RCC 7860 (cell line): Measurements from ENCODE around the gene ADAMTS14.
A peak's percentile ranks its signal among the peaks of the same experiment; 100 is the strongest.

Source experiments
- DNase-seq: peaks from one replicate; pipeline ENCODE4 v3.0.0-alpha.2; 2015; ENCODE audit warnings: low spot score
- FAIRE-seq: peaks from 2 replicates; lab custom pipeline; 2012; peaks lifted over from hg19 to GRCh38; lab: Jason Lieb, UNC

Gene ADAMTS14

DNA sequence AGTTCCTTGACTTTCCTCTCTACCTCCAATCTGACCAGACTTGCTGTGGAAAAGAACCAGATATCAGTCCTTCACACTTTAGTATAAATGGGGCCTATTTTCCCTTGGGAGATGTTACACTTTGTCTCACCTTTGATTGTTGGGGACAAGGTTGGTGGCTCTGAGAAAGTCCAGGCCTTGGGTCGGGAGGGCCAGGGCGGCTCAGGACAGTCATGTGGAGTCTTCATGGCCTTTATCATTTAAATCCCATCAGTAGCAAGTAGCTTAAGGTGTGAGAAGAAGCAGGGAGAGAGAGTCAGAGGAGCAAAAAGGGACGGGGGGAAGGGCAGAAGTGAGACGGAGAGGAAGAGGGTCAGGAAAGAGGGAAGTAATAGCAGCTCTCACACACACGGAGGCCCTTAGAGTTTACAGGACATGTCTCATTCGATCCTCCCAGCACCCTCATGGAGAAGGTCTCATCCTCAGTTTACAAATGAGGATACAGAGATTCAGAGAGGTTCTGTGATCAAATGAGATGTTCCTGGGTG lies 72.4 kb downstream of the ADAMTS14 start:
- no peak for DNase-seq
- no peak for FAIRE-seq

DNA sequence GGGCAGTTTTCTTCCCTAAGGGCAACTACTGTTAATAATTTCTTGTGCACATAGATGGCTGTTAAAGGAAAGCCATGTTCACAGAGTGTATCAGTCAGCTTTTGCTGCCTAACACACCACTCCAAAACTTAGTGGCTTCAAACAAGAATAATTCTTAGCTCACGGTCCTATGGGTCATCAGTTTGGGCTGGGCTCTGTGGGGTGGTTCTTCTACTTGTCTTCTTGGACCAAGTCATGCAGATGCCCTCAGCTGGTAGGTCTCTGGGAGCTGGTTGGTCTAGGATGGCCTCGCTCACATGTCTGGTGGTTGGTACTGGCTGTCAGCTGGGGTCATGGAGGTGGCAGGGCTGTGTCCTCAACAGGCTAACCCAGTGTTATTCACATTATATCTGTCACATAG lies 73.2 kb downstream of the ADAMTS14 start:
- FAIRE-seq (no peak), DNase-seq (no peak)

DNA sequence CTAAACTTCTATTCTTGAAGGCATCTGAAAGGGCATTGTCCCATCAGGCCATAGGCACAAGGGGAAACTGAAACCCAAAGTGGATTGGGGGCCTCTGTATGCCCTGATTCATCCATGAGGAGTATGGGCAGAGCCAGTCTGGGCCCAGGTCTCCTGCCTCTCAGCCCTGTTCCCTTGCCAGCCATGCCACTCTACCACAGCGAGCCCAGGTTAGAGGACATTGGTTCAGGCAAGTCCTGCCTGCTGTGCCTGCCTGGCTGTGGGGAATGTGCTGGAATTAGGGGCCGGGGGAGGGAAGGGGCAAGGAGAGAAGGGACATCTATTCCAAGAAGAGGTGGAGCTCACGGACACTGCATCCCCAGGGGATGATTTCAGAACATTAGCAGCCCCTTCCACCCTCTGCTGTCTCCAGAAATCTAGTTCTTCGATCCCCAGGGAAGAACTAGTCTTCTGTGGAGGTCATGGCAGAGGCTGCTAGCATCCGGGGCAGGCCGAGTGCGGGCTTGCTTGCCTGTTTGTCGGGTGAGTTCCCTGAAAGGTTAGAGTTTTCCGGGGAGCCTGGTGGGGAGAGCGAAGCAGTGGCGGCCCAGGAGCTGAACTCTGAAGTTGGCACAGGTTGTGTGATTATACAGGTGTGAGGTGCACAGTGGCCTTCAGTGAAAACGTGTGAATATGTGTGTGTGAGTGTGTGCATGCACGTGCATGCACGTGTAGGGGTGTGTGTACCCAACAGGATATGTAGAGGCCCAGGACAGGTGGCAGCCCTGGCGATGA lies 75.1 kb downstream of the ADAMTS14 start:
- FAIRE-seq (no peak), DNase-seq (no peak)

DNA sequence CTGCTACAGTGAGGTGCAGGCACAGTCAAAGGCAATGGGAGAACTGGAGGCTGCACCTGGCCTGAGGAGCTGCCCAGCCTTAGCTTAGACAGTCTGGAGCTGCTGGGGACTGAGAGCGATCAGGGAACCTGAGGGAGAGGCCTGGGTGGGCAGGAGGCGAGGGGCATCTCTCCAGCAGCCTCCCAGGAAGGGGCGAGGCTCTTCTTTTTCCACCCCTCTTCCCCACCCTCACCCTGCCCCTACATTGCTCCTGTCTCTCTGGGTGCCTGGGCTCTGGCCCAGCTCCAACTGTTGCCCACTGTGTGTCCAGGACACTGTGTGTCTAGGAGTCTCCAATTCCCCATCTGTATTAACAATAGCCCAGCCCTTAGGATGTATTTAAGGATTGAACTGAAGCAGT lies 76.0 kb downstream of the ADAMTS14 start:
- DNase-seq (no peak), FAIRE-seq (no peak)

DNA sequence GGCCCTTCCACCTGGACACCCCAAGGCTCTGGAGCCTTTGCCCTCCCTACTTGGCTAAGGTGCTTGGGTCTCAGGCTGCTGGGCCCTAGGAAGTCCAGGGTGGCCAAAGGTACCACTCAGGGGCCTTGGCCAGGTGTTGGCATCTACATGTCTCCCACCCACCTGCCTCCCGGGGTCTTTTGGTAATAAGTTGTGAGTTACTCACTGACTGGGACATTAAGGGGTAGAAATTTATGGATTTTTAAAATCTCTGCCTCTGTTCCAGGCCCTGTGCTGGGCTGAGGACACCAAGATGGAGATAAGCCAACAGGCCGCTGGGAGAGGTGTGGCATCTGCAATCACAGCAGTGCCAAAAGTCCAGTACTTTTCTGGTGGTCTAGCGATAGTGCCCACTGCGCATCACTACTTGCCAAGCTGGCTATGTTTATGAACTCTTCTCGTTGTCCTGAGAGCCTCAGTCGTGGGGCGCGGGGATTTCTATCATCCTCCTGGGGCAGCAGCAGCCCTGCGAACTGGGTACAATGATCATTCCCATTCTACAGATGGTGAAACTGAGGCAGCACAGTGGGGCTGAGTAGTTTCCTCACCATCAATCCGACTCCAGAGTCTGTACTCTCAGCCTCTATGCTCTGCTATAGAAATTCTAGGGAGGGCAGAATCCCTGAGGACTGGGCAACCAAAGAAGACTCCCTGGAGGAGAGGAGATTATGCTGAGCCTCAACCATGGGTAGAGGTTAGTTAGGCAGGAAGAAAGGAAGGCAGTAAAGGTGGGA lies 76.7 kb downstream of the ADAMTS14 start:
- DNase-seq (no peak), FAIRE-seq (no peak)

DNA sequence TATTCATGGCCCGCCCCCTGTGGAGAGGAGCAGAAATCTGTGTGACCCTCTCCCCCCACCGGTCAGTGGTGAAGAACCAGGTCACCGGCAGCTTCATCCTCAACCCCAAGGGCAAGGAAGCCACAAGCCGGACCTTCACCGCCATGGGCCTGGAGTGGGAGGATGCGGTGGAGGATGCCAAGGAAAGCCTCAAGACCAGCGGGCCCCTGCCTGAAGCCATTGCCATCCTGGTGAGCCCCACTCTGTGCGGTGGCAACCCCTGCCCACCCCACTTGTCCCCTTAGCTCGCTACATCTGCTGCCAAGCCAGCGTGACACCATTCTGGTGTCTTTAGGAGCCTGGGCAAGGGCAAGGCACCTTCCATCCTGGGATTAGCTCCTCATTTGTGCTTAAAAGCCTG lies 77.5 kb downstream of the ADAMTS14 start:
- DNase-seq = no peak
- FAIRE-seq = no peak

DNA sequence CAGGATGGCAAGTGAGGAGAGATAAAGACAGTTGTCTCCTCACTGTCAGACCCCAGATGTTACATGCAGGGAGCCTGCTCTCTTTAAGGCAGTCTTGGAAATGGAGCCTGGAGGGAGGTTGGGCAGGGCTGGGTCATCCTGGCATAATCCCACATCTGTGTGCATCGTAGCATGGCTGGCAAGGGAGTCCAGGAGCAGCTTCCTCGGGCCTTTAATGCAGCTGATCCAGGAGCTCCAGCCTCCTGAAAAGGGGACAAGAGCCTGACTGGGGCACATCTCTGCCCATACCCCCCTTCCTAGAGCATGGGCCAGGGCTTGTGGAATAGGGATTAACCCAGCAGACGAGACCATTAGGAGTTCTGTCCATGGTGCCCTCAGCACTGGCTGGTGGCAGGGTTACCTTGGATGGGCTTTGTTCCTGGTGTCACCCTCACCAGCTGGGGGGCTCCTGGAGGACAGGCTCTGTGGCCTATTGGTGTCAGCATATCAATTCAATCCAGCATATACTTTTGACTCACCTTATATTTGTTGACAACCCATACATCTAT lies 77.9 kb downstream of the ADAMTS14 start:
- FAIRE-seq (no peak), DNase-seq (no peak)

DNA sequence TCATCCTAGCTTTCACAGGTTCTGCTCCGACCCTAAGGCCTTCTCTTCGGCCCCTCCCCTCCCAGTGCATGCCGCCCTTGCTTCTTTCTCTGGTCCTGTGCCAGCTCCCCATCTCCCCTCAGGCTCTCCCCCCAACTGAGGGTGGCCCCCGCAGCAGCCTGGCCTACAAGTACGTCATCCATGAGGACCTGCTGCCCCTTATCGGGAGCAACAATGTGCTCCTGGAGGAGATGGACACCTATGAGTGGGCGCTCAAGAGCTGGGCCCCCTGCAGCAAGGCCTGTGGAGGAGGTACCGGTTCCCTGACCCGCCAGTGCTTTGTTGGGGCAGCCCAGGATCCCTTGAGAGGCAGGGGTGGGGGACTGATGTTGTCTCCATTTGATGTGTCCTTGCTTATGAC lies 79.0 kb downstream of the ADAMTS14 start:
- FAIRE-seq (no peak), DNase-seq (no peak)

DNA sequence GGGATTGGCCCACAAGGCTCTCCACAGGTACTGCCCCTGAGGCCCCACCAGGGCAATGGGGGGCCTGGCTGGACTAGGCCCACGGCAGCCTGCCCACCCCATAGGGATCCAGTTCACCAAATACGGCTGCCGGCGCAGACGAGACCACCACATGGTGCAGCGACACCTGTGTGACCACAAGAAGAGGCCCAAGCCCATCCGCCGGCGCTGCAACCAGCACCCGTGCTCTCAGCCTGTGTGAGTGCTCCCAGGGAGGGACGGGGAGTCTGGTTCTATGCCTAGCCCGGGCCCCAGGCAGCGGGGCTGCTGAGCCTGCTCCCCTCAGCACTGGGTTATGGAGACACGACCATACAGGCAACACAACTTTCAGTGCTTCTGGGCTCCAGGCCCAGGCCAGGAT lies 79.7 kb downstream of the ADAMTS14 start:
- DNase-seq (no peak), FAIRE-seq (no peak)

DNA sequence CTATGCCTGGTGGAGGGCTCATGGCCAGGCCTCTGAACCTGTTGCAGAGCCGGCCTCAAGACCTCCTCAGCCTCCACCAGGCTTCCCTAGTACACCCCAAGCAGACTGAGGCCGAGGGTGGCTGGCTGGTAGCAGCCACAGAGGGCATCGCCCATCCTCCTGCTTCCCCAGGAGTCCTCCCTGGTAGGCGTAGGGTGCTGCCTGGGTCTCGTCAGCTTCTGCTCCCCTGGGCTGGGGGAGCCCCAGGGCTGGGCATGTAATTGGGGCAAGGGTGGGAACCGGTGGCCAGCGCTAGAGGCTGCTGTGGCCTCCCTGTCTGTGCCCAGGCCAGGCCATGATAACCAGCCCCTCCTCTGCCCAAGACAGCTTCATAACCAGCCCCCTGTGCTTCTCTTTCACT lies 80.3 kb downstream of the ADAMTS14 start:
- no peak for DNase-seq
- no peak for FAIRE-seq

DNA sequence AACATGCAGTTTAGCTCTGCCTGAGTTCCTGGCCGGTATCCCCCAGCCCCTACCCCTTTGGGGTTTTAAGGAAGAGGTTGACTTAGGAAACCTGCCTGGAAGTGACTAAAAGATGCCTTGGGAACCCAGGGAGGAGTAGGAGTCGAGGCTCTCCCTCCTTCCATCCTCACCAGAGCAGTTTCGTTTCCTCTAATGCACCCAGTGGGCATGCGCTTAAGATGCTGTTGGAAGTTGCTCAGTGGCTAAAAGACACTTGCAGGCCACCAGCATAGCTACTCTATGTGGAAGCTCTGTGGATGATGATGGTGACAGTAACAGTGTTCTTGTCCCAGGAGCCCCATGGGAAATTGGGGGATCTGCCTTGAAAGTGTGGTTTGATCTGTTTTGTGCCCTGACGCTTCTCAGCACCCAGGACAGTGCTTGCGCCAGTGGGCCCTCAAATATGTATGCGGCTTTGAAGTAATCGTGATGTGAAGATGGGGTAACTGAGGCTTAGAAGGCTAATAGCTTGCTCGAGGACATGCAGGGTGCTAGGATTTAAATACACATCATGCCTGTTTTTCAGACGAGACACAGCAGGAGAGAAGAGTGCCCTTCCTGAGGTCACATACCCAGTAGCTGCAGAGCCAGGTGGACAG lies 80.8 kb downstream of the ADAMTS14 start:
- FAIRE-seq (no peak), DNase-seq (no peak)

DNA sequence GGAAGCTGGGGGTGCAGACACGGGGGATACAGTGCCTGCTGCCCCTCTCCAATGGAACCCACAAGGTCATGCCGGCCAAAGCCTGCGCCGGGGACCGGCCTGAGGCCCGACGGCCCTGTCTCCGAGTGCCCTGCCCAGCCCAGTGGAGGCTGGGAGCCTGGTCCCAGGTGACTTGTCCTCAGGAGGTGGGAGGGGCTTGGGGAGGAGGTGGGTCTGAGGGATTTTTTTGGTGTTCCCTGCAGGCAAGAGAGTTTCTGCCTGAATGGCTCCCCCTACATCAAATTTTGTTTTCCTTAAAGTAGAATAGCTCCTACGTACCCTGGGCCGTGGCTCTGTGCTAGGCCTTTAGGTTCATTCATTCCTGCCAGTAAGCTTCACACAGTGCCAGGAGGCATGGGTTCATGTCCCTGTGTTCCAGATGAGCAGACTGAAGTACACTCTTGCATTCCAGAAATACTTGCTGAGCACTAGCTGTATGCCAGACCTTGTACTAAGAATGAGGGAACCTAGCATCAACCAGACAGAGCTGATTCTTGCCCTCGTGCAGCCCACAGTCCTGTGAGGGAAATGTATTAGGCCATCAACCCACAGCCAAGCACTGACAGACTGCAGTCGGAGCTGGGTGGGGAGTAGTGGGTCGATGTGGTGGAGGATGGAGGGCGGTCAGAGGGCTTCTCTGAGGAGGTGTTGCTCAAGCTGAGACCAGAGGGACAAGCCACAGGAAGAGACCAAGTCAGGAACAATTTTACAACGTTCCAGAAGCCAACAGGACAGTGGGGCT lies 81.7 kb downstream of the ADAMTS14 start:
- DNase-seq (no peak), FAIRE-seq (no peak)

DNA sequence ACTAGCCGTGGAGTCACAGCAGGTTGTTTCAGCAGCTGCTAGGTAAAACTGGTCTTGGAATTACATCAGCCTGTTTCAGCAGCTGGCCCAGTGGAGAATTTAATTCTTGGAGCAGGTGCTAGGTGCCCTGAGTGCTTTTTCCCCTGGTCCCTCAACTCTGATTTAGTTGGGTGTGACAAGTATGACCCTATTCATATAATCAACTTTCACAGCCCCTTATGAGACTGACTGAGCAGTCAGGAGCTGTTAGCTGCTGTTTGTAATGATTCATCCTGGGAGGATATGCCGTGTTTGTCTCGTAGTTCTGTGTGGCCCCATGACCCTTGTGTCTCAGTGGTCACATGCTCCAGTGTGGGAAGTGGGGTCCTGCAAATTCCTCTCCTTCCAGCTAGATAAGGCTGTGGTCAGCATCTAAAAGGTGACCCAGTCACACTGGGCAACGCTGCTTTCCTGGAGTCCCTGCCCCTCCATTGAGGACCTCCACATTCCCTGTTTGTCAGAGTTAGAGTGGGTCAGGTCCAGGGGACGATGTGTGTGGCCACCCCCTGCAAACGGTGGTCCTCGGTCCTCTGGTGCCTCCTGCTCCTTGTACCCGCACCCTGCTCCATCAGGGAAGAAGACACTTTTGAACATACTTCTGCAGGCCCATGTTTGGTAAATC lies 84.5 kb downstream of the ADAMTS14 start:
- FAIRE-seq (no peak), DNase-seq (no peak)

DNA sequence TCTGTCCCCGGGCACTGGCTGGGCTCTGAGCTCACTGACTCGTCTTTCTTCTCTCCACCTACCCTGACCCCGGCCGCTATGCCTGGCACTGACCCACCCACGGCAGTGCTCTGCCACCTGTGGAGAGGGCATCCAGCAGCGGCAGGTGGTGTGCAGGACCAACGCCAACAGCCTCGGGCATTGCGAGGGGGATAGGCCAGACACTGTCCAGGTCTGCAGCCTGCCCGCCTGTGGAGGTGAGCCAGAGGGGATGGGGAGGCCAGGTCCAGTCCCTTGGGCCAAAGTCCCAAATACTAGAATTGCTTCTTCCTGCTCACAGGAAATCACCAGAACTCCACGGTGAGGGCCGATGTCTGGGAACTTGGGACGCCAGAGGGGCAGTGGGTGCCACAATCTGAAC lies 85.5 kb downstream of the ADAMTS14 start:
- DNase-seq (no peak), FAIRE-seq (no peak)

DNA sequence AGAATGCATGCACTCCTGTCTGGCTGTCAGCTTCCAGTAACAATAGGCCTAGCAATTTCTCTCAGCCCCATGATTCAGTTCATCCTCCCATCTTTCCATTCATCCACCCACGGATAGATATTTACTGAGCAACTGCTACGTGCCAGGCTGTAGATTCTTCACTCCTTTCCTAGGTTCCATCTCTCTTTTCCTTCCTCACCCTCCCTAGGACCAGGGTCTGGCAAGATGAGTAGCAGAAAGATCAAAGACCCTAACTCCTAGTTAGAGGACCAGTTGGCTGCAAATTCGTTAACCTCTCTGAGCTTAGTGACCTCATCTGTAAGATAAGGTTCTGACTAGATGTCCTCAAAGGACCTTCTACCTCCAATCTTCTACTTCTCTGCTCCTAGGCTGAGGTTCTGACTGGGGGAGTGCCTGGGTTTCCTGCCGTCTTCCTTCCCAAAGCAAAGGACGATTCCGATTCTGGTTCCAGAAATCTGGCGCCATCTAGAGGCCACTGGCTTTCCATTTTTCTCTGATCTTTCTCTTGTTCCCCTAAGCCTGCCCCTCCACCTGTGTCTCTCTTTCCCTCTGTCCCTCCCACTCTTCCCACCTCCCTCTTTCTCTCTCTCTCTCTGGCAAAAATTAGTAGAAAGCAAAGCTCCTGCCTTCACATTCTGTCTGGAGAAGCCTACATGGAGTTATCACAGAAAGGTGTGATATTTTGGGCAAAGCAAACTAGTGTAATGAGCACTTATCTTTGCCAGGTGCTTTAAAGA lies 86.6 kb downstream of the ADAMTS14 start:
- FAIRE-seq (no peak), DNase-seq (peak; percentile 48)

DNA sequence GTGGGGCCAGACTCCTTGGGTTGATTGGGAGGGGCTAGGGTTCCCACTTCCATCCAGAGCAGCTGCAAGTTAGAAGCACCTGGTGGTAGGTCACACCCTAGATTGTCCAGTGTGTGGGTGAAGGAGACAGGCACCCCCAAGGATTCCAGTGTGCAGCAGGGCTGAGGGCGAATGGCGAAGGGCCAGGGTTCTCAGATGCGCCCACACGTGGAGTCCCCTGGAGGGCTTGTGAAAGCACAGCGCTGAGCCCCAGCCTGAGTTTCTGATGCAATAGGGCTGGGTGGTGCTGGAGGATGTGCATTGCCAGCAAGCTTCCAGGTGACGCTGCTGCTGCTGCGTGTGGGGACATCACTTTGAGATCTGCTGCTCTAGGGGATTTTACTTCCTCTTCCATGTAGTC lies 87.5 kb downstream of the ADAMTS14 start:
- DNase-seq (no peak), FAIRE-seq (no peak)

DNA sequence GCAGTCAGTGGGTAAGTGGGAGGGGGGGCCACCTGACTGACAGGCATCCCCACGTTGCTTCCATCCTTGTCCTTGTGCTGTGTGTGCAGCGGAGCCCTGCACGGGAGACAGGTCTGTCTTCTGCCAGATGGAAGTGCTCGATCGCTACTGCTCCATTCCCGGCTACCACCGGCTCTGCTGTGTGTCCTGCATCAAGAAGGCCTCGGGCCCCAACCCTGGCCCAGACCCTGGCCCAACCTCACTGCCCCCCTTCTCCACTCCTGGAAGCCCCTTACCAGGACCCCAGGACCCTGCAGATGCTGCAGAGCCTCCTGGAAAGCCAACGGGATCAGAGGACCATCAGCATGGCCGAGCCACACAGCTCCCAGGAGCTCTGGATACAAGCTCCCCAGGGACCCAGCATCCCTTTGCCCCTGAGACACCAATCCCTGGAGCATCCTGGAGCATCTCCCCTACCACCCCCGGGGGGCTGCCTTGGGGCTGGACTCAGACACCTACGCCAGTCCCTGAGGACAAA lies 88.0 kb downstream of the ADAMTS14 start:
- no peak for DNase-seq

DNA sequence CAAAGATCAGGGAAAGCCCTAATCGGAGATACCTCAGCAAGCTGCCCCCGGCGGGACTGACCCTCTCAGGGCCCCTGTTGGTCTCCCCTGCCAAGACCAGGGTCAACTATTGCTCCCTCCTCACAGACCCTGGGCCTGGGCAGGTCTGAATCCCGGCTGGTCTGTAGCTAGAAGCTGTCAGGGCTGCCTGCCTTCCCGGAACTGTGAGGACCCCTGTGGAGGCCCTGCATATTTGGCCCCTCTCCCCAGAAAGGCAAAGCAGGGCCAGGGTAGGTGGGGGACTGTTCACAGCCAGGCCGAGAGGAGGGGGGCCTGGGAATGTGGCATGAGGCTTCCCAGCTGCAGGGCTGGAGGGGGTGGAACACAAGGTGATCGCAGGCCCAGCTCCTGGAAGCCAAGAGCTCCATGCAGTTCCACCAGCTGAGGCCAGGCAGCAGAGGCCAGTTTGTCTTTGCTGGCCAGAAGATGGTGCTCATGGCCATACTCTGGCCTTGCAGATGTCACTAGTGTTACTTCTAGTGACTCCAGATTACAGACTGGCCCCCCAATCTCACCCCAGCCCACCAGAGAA lies 88.8 kb downstream of the ADAMTS14 start:
- DNase-seq (no peak), FAIRE-seq (no peak)

More for the DNA sequence above, 88.0 kb downstream of the ADAMTS14 start:
- FAIRE-seq = no peak
